Progenitor cell of endocrine pancreas (in vitro differentiated cells): ENCODE measurements around the gene ARSJ. TPM values are rescaled to one million over a fixed set of nuclear protein-coding genes. Genes with fewer than 3 reads are reported as not detected.

Source experiments
- DNase-seq: peaks from one replicate; pipeline ENCODE4 v3.0.0; 2021; ENCODE audit warnings: low spot score; ENCODE audit not compliant: unreplicated experiment
- H3K27ac Mint-ChIP-seq: 2 replicates; pipeline ENCODE4 v1.8.0; 2021; ENCODE audit warnings: mild to moderate bottlenecking, moderate library complexity, mixed read lengths
- H3K27me3 Mint-ChIP-seq: 2 replicates; pipeline ENCODE4 v1.8.0; 2021; ENCODE audit warnings: mixed read lengths
- H3K36me3 Mint-ChIP-seq: 2 replicates; pipeline ENCODE4 v1.8.0; 2022; ENCODE audit warnings: mixed read lengths; ENCODE audit not compliant: insufficient read depth
- H3K4me1 Mint-ChIP-seq: 2 replicates; pipeline ENCODE4 v1.8.0; 2021; ENCODE audit warnings: low read depth, mixed read lengths
- H3K4me3 Mint-ChIP-seq: 2 replicates; pipeline ENCODE4 v1.8.0; 2021; ENCODE audit warnings: low read depth, mild to moderate bottlenecking, moderate library complexity, mixed read lengths
- H3K9me3 Mint-ChIP-seq: 2 replicates; pipeline ENCODE4 v1.8.0; 2021; ENCODE audit warnings: low read depth, mixed read lengths
- total RNA-seq: library from RNA; stranded (reverse); gene quantifications from 2 replicates; pipeline ENCODE4 v1.2.1, GENCODE V29; 2021
- TF ChIP-seq, protein P1 (sequence below): fragments of 200-600 bp; sonication (generic); IDR thresholded peaks from one replicate; pipeline ENCODE4 v1.5.0; 2021; ENCODE audit warnings: antibody characterized with exemption, mild to moderate bottlenecking; ENCODE audit not compliant: unreplicated experiment

Gene ARSJ
- total RNA-seq, 1 donor from 2014 or later: 0.46 TPM

GRCh38 chr4:113957956-113958355 is 21.5 kb downstream of the ARSJ start:
- TF ChIP-seq, protein P1, sequence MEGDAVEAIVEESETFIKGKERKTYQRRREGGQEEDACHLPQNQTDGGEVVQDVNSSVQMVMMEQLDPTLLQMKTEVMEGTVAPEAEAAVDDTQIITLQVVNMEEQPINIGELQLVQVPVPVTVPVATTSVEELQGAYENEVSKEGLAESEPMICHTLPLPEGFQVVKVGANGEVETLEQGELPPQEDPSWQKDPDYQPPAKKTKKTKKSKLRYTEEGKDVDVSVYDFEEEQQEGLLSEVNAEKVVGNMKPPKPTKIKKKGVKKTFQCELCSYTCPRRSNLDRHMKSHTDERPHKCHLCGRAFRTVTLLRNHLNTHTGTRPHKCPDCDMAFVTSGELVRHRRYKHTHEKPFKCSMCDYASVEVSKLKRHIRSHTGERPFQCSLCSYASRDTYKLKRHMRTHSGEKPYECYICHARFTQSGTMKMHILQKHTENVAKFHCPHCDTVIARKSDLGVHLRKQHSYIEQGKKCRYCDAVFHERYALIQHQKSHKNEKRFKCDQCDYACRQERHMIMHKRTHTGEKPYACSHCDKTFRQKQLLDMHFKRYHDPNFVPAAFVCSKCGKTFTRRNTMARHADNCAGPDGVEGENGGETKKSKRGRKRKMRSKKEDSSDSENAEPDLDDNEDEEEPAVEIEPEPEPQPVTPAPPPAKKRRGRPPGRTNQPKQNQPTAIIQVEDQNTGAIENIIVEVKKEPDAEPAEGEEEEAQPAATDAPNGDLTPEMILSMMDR: no peak
- H3K4me1 Mint-ChIP-seq: peaks cover 14% of the 10 kb centered on the region
- no peaks in the 10 kb centered on the region for H3K9me3 Mint-ChIP-seq
- no peak overlapping the region for H3K27ac Mint-ChIP-seq
- no peak overlapping the region for H3K4me3 Mint-ChIP-seq
- peaks cover 5% of the 10 kb centered on the region for H3K27me3 Mint-ChIP-seq
- no peak for DNase-seq
- no peaks in the 10 kb centered on the region for H3K36me3 Mint-ChIP-seq

DNA sequence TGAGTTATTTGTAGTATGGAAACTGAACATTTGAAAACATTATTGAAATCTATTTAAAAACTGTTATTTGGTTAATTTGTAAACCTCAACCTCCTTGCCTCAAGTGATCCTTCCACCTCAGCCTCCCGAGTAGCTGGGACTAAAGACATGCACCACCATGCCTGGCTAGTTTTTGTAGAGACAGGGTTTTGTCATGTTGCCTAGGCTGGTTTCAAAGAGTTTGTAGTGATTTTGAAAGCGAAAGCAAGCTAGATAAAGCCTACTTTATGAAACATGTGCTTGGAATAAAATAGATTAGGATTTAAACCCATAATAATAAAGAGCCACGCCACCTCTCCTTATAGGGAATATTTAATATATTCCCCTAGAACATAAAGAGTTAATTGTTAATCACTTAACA is 23.5 kb downstream of the ARSJ start:
- H3K36me3 Mint-ChIP-seq: no peaks in the 10 kb centered on the region
- H3K4me3 Mint-ChIP-seq: no peak overlapping the region
- TF ChIP-seq, protein P1: no peak
- H3K27me3 Mint-ChIP-seq: peaks cover 11% of the 10 kb centered on the region
- no peak overlapping the region for H3K27ac Mint-ChIP-seq
- H3K4me1 Mint-ChIP-seq: peaks cover 4% of the 10 kb centered on the region
- DNase-seq: no peak
- no peaks in the 10 kb centered on the region for H3K9me3 Mint-ChIP-seq

GRCh38 chr4:113955411-113955810 is 24.0 kb downstream of the ARSJ start:
- no peak for DNase-seq
- TF ChIP-seq, protein P1: no peak
- Mint-ChIP-seq H3K27me3 (peaks cover 11% of the 10 kb centered on the region), H3K4me3 (no peak overlapping the region), H3K27ac (no peak overlapping the region), H3K4me1 (peaks cover 1% of the 10 kb centered on the region), H3K9me3 (no peaks in the 10 kb centered on the region), H3K36me3 (no peaks in the 10 kb centered on the region)

GRCh38 chr4:113953888-113954287 is 25.6 kb downstream of the ARSJ start:
- no peak overlapping the region for H3K27ac Mint-ChIP-seq
- H3K27me3 Mint-ChIP-seq: peaks cover 14% of the 10 kb centered on the region
- H3K4me1 Mint-ChIP-seq: peaks cover 1% of the 10 kb centered on the region
- H3K9me3 Mint-ChIP-seq: no peaks in the 10 kb centered on the region
- TF ChIP-seq, protein P1: no peak
- H3K36me3 Mint-ChIP-seq: no peaks in the 10 kb centered on the region
- no peak overlapping the region for H3K4me3 Mint-ChIP-seq
- no peak for DNase-seq

GRCh38 chr4:113952452-113953029 is 26.9 kb downstream of the ARSJ start:
- TF ChIP-seq, protein P1: peak; percentile 83
- DNase-seq: peak; percentile 32
- Mint-ChIP-seq H3K36me3 (no peaks in the 10 kb centered on the region), H3K4me1 (no peaks in the 10 kb centered on the region), H3K4me3 (no peak overlapping the region), H3K9me3 (no peaks in the 10 kb centered on the region), H3K27ac (no peak overlapping the region), H3K27me3 (peaks cover 14% of the 10 kb centered on the region)
